ENCODE results near the gene UBL3. TPM values are rescaled to one million over a fixed set of nuclear protein-coding genes. Genes with fewer than 3 reads are reported as not detected.

Gene UBL3
- total RNA-seq, 1 experiment from 2014 or later: 10.9 TPM

DNA sequence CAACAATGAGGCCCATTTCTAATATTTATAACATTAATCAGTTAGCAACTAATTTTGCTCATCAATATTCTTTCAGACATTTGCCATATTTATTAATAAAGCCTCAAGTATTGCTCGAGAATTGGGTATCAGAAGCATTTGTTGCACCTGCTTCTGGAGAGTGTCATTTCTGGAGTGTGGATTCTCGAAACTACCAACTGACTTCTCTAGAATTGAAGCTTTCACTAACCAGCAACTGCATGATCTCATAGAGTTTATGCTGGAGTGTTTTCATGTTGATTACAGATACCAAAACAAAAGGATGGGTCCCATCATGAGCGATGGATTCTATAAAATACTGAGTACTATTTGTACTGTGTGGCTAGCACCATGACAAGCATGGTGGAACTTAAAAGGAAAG is 133.9 kb downstream of the UBL3 start:
- Histone ChIP-seq H3K36me3 (ENCODE audit: low read depth, low read length) (no peaks in the 10 kb centered on the region), H3K9ac (ENCODE audit: low read length) (no peak overlapping the region), H3F3A (ENCODE audit: low read length, unreplicated experiment) (no peaks in the 10 kb centered on the region), H3K27ac (ENCODE audit: low read length) (no peak overlapping the region), H3K79me2 (ENCODE audit: low read length) (no peaks in the 10 kb centered on the region), H3K4me2 (ENCODE audit: low read length) (no peak overlapping the region), H4K20me1 (ENCODE audit: low read length) (no peaks in the 10 kb centered on the region), H3K9me2 (replicated peaks; ENCODE audit: low read length) (no peaks in the 10 kb centered on the region), H3K4me3 (ENCODE audit: low read length) (no peak overlapping the region), H2AFZ (ENCODE audit: low read length) (no peak overlapping the region), H3K4me1 (ENCODE audit: insufficient read depth, low read length) (no peaks in the 10 kb centered on the region), H3K27me3 (ENCODE audit: low read length) (peaks cover 43% of the 10 kb centered on the region), H3K9me3 (ENCODE audit: low read length) (no peaks in the 10 kb centered on the region)
- DNase-seq (no peak), ATAC-seq (no peak)
- ChIA-PET CTCF (no interaction called here), POLR2A (ENCODE audit: unreplicated experiment) (no interaction called here)
- no TSS peak for BruUV-seq (replicated peaks)
- intact Hi-C loops (cut with micrococcal nuclease): no loop called here
- no peak for TF ChIP-seq EZH2phosphoT487 (IDR thresholded peaks at IDR 0.05; ENCODE audit: borderline replicate concordance, low read length)
- no peak for TF ChIP-seq EZH2 (IDR thresholded peaks at IDR 0.05; ENCODE audit: low read length, unreplicated experiment)

All from PC-3 (cell line).